K562 (cell line): ENCODE measurements around the gene LPAR3. TPM values are rescaled to one million over a fixed set of nuclear protein-coding genes. Genes with fewer than 3 reads are reported as not detected.

Experiments
- ATAC-seq: fragments of 200-7000 bp; cut with Tn5 transposase; 3 replicates; pipeline ENCODE4 v1.9.1; 2020; ENCODE audit warnings: moderate library complexity
- BruUV-seq: library from RNA; stranded (reverse); fragments of 400-500 nt; replicated peaks from 2 replicates; lab custom pipeline; 2021; lab: Mats Ljungman, UMichigan
- CTCF ChIA-PET: fragments of 300-600 bp; formaldehyde crosslinking; extraction: SDS; loops from one replicate; lab custom pipeline; 2021; ENCODE audit warnings: low intra/inter-chr PET ratio; lab: Yijun Ruan, JAX
- POLR2A ChIA-PET: fragments of 300-600, 350-650 bp; sonication (Branson Sonifier 250); formaldehyde crosslinking; extraction: SDS; loops from one replicate; lab custom pipeline; 2021; ENCODE audit warnings: antibody characterized with exemption, inconsistent platforms; lab: Yijun Ruan, JAX
- DNase-seq, 4 experiments: peaks; one replicate each; pipeline versions ENCODE4 v3.0.0 to v3.0.0-alpha.2; 2011 to 2018; ENCODE audit warnings: low spot score in 3 of 4, mixed read lengths in 3 of 4; ENCODE audit errors: extremely low read depth in 1 of 4
- FAIRE-seq: peaks from 2 replicates; lab custom pipeline; 2011; peaks lifted over from hg19 to GRCh38; lab: Jason Lieb, UNC
- H2AFZ ChIP-seq: 2 replicates; pipeline ENCODE4 v1.6.0; 2011; ENCODE audit warnings: low read depth, low read length, control low read depth, inconsistent platforms
- H3K27ac ChIP-seq: fragments of 200-600 bp; 3 replicates; pipeline ENCODE4 v1.8.0; 2011; ENCODE audit warnings: low read depth, mild to moderate bottlenecking, control low read depth, inconsistent platforms, low read length, moderate library complexity, mixed read lengths; ENCODE audit errors: extremely low read depth
- H3K27me3 ChIP-seq, 2 experiments: fragments of 300-600 bp in 1 of 2; 2 replicates in 1 of 2; 3 replicates in 1 of 2; pipeline versions ENCODE4 v1.6.0 to v1.8.0; 2011; ENCODE audit warnings: inconsistent platforms in 2 of 2, low read length in 2 of 2, mild to moderate bottlenecking in 1 of 2, mixed read lengths in 1 of 2, moderate library complexity in 1 of 2; ENCODE audit not compliant: control insufficient read depth in 2 of 2, insufficient read depth in 2 of 2
- H3K36me3 ChIP-seq: fragments of 300-600 bp; 3 replicates; pipeline ENCODE4 v1.8.0; 2011; ENCODE audit warnings: mild to moderate bottlenecking, low read length, inconsistent platforms; ENCODE audit not compliant: control insufficient read depth, insufficient read depth
- H3K4me1 ChIP-seq, 2 experiments: fragments of 200-600 bp in 1 of 2; replicated peaks in 1 of 2; 2 replicates in 1 of 2; 3 replicates in 1 of 2; pipeline versions ENCODE4 v1.5.1 to v1.8.0; 2011; ENCODE audit warnings: inconsistent platforms in 2 of 2, low read length in 2 of 2, mild to moderate bottlenecking in 1 of 2, mixed read lengths in 1 of 2, moderate library complexity in 1 of 2; ENCODE audit not compliant: control insufficient read depth in 2 of 2, insufficient read depth in 2 of 2
- H3K4me2 ChIP-seq: 2 replicates; pipeline ENCODE4 v1.6.1; 2011; ENCODE audit warnings: low read length, control low read depth, inconsistent platforms, mixed read lengths; ENCODE audit not compliant: insufficient read depth
- H3K4me3 ChIP-seq: fragments of 200-600 bp; sonication (generic), shearing (Covaris generic); 2 replicates; pipeline ENCODE4 v1.5.1; 2016; ENCODE audit warnings: control low read depth, inconsistent platforms
- H3K79me2 ChIP-seq: fragments of 200-600 bp; 3 replicates; pipeline ENCODE4 v1.8.0; 2011; ENCODE audit warnings: low read length, inconsistent platforms; ENCODE audit not compliant: control insufficient read depth, insufficient read depth
- H3K9ac ChIP-seq, 2 experiments: 2 replicates each; pipeline versions ENCODE4 v1.6.0 to v1.6.1; 2011; ENCODE audit warnings: low read depth in 2 of 2, low read length in 2 of 2, control low read depth in 1 of 2, inconsistent platforms in 1 of 2, mild to moderate bottlenecking in 1 of 2, mixed read lengths in 1 of 2; ENCODE audit not compliant: insufficient read depth in 1 of 2
- H3K9me1 ChIP-seq: one replicate; pipeline ENCODE4 v1.6.0; 2011; ENCODE audit warnings: inconsistent platforms, mild to moderate bottlenecking, low read length, moderate library complexity; ENCODE audit not compliant: control insufficient read depth, insufficient read depth
- H3K9me3 ChIP-seq: replicated peaks from 2 replicates; pipeline ENCODE4 v1.5.1; 2011; ENCODE audit warnings: low read depth, low read length, inconsistent platforms; ENCODE audit not compliant: control insufficient read depth, insufficient read depth
- H4K20me1 ChIP-seq: replicated peaks from 2 replicates; pipeline ENCODE4 v1.6.1; 2011; ENCODE audit warnings: low read length, inconsistent platforms, mixed read lengths; ENCODE audit not compliant: control insufficient read depth, insufficient read depth
- CBFA2T3 ChIP-seq: fragments of 450-650 bp; IDR thresholded peaks from 2 replicates; pipeline ENCODE4 v1.6.1; 2017
- CXXC5 ChIP-seq: fragments of 250-450 bp; sonication (Bioruptor Pico); IDR thresholded peaks from 2 replicates; pipeline ENCODE4 v1.8.0; 2022; ENCODE audit warnings: inconsistent platforms, mild to moderate bottlenecking, moderate library complexity
- GTF2F1 ChIP-seq: IDR thresholded peaks from 2 replicates; pipeline ENCODE4 v1.6.1; 2011; ENCODE audit warnings: low read depth, low read length, improper control_type of control experiment
- MAFG ChIP-seq: fragments of 450-650 bp; conservative IDR thresholded peaks from 2 replicates; pipeline ENCODE4 v1.6.1; 2016; ENCODE audit warnings: missing genetic modification characterization, missing compliant biosample characterization
- PHB ChIP-seq: fragments of 250-450 bp; sonication (Bioruptor Pico); IDR thresholded peaks from 2 replicates; pipeline ENCODE4 v1.5.0; 2021
- RHOXF2B ChIP-seq: fragments of 250-450 bp; sonication (Bioruptor Pico); conservative IDR thresholded peaks from 2 replicates; pipeline ENCODE4 v1.5.1; 2021
- ZNF668 ChIP-seq: fragments of 250-450 bp; sonication (Bioruptor Pico); IDR thresholded peaks from 2 replicates; pipeline ENCODE4 v1.8.0; 2022; ENCODE audit warnings: mild to moderate bottlenecking, inconsistent platforms
- in situ Hi-C: fragments of 300-500 bp; cut with MboI; formaldehyde crosslinking; loops from 4 replicates; pipeline ENCODE4 v1.15.0; 2018; ENCODE audit warnings: inconsistent platforms, mixed read lengths
- intact Hi-C: fragments of 100-400 bp; cut with micrococcal nuclease; formaldehyde crosslinking; loops from 2 replicates; pipeline ENCODE4 v1.14.2; 2022
- polyA plus RNA-seq, 8 experiments: library from polyadenylated mRNA; depleted of rRNA in 4 of 8; stranded (reverse) in 5 of 8; unstranded in 3 of 8; fragments of >200 nt; fragmentation: Nextera tagmentation in 2 of 8; fragmentation: Illumina TruSeq in 1 of 8; extraction: Ambion mirVana in 2 of 8; extraction: Trizol in 1 of 8; gene quantifications; 2 replicates each; pipeline versions ENCODE4 v1.2.1 to v1.2.3, GENCODE V29; 2011 to 2014; ENCODE audit warnings: inconsistent platforms in 1 of 8, missing spikeins in 1 of 8
- total RNA-seq, 7 experiments: library from RNA; depleted of rRNA in 6 of 7; stranded (reverse); fragments of >200 nt in 6 of 7; fragmentation: Illumina TruSeq in 2 of 7; extraction: Trizol in 2 of 7; gene quantifications; 2 replicates each; pipeline versions ENCODE4 v1.2.1 to v1.2.3, GENCODE V29; 2011 to 2021; ENCODE audit warnings: low replicate concordance in 1 of 7
- TF ChIP-seq, protein P1 (sequence below), 3 experiments: fragments of 200-800 bp in 1 of 3; sonication (Bioruptor generic) in 1 of 3; sonication (generic) in 1 of 3; formaldehyde crosslinking in 1 of 3; IDR thresholded peaks; 2 replicates each; pipeline versions ENCODE4 v1.6.1 to v1.8.0; 2016 to 2022; ENCODE audit warnings: mild to moderate bottlenecking in 2 of 3, missing compliant biosample characterization in 2 of 3, missing genetic modification characterization in 2 of 3, missing genetic modification reagents in 1 of 3
- TF ChIP-seq, protein P2 (sequence below): fragments of 450-650 bp; IDR thresholded peaks from 2 replicates; pipeline ENCODE4 v1.6.1; 2017; ENCODE audit warnings: antibody characterized with exemption
- TF ChIP-seq, protein P3 (sequence below): sonication (generic); formaldehyde crosslinking; IDR thresholded peaks from 2 replicates; pipeline ENCODE4 v1.8.0; 2022; ENCODE audit warnings: missing genetic modification reagents, mild to moderate bottlenecking, borderline replicate concordance
- TF ChIP-seq, protein P4 (sequence below): fragments of 450-650 bp; conservative IDR thresholded peaks from 2 replicates; pipeline ENCODE4 v1.6.1; 2016; ENCODE audit warnings: missing genetic modification characterization, low read depth, mild to moderate bottlenecking, missing compliant biosample characterization, moderate library complexity

The LPAR3 gene
- total and polyA plus RNA-seq, 9 of the 15 experiments (the other 6 are each of a cell fraction or from before 2014, with no cell fraction given): 0.11 TPM; not detected in 8

DNA sequence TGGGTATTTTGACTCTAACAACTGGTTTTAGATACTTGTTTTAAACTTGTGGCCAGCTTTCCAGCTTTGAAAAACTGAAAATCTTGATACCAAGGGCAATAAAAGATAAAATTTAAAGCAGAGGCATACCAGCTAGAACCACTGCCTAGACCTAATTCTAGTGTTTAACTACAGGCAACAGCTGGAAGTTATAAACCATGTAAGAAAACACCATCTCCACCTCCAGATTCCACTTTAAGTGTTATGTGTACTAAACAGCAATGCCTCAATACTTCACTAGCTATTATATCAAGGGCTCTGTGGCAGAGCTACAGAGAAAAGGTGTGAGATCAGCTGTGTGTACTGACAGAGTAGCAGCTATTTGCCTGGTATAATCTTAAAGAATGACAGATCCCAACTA is 69.5 kb downstream of the LPAR3 start:
- DNase-seq (no peak), ATAC-seq (no peak), FAIRE-seq (no peak)
- BruUV-seq: no TSS peak
- intact Hi-C loops: no loop called here
- H3K27ac ChIP-seq: no peak overlapping the region
- H3K4me1 ChIP-seq: no peaks in the 10 kb centered on the region
- ChIA-PET POLR2A (interaction anchor here (0.9 kb wide), 1 partner anchor 10 kb away, joined by 3 read pairs; no protein-coding TSS in a partner anchor), CTCF (no interaction called here)
- H3K4me3 ChIP-seq: no peak overlapping the region
- no peaks in the 10 kb centered on the region for H3K9me1 ChIP-seq
- H3K27me3 ChIP-seq: no peaks in the 10 kb centered on the region; a peak in 1 of 5 replicates
- H3K79me2 ChIP-seq: no peaks in the 10 kb centered on the region
- in situ Hi-C loops: no loop called here
- H4K20me1 ChIP-seq: no peaks in the 10 kb centered on the region
- H3K9me3 ChIP-seq: no peaks in the 10 kb centered on the region
- TF ChIP-seq PHB (CRISPR knock-in tag) (no peak), GTF2F1 (no peak), ZNF668 (CRISPR knock-in tag) (no peak), MAFG (tag) (no peak), CBFA2T3 (no peak), RHOXF2B (no peak), CXXC5 (no peak)
- TF ChIP-seq, protein P1, sequence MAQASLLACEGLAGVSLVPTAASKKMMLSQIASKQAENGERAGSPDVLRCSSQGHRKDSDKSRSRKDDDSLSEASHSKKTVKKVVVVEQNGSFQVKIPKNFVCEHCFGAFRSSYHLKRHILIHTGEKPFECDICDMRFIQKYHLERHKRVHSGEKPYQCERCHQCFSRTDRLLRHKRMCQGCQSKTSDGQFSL (CRISPR knock-in tag; IDR thresholded peaks at IDR 0.05): no peak
- TF ChIP-seq, protein P1 (tag; IDR thresholded peaks at IDR 0.05): no peak
- TF ChIP-seq, protein P2, sequence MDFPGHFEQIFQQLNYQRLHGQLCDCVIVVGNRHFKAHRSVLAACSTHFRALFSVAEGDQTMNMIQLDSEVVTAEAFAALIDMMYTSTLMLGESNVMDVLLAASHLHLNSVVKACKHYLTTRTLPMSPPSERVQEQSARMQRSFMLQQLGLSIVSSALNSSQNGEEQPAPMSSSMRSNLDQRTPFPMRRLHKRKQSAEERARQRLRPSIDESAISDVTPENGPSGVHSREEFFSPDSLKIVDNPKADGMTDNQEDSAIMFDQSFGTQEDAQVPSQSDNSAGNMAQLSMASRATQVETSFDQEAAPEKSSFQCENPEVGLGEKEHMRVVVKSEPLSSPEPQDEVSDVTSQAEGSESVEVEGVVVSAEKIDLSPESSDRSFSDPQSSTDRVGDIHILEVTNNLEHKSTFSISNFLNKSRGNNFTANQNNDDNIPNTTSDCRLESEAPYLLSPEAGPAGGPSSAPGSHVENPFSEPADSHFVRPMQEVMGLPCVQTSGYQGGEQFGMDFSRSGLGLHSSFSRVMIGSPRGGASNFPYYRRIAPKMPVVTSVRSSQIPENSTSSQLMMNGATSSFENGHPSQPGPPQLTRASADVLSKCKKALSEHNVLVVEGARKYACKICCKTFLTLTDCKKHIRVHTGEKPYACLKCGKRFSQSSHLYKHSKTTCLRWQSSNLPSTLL: no peak
- TF ChIP-seq, protein P3, sequence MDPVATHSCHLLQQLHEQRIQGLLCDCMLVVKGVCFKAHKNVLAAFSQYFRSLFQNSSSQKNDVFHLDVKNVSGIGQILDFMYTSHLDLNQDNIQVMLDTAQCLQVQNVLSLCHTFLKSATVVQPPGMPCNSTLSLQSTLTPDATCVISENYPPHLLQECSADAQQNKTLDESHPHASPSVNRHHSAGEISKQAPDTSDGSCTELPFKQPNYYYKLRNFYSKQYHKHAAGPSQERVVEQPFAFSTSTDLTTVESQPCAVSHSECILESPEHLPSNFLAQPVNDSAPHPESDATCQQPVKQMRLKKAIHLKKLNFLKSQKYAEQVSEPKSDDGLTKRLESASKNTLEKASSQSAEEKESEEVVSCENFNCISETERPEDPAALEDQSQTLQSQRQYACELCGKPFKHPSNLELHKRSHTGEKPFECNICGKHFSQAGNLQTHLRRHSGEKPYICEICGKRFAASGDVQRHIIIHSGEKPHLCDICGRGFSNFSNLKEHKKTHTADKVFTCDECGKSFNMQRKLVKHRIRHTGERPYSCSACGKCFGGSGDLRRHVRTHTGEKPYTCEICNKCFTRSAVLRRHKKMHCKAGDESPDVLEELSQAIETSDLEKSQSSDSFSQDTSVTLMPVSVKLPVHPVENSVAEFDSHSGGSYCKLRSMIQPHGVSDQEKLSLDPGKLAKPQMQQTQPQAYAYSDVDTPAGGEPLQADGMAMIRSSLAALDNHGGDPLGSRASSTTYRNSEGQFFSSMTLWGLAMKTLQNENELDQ (CRISPR knock-in tag): no peak
- TF ChIP-seq, protein P4, sequence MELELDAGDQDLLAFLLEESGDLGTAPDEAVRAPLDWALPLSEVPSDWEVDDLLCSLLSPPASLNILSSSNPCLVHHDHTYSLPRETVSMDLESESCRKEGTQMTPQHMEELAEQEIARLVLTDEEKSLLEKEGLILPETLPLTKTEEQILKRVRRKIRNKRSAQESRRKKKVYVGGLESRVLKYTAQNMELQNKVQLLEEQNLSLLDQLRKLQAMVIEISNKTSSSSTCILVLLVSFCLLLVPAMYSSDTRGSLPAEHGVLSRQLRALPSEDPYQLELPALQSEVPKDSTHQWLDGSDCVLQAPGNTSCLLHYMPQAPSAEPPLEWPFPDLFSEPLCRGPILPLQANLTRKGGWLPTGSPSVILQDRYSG (tag): no peak
- H3K4me2 ChIP-seq: no peak overlapping the region
- H2AFZ ChIP-seq: no peak overlapping the region
- H3K36me3 ChIP-seq: no peaks in the 10 kb centered on the region
- no peak overlapping the region for H3K9ac ChIP-seq
